Adrenal gland (tissue), 12 donors: Measurements from ENCODE around the gene SLC52A3. TPM values are rescaled to one million over a fixed set of nuclear protein-coding genes. Genes with fewer than 3 reads are reported as not detected.

Experiments
- DNase-seq, 7 donors: peaks; one replicate each; pipeline ENCODE4 v3.0.0-alpha.2; 2019 to 2020
- H3K27ac ChIP-seq, 5 donors: fragments of 200-600 bp; sonication (generic) in 4 of 5; 1 replicate in 3 of 5; 2 replicates in 2 of 5; pipeline versions ENCODE4 v1.5.1 to v1.8.0; 2016 to 2020; ENCODE audit warnings: mild to moderate bottlenecking in 1 of 5
- H3K27me3 ChIP-seq: fragments of 200-600 bp; 2 replicates; pipeline ENCODE4 v1.8.0; 2021
- H3K36me3 ChIP-seq, 2 donors: fragments of 200-600 bp; replicated peaks in 1 of 2; 1 replicate in 1 of 2; 2 replicates in 1 of 2; pipeline versions ENCODE4 v1.5.1 to v1.8.0; 2018 to 2022
- H3K4me1 ChIP-seq, 2 donors: fragments of 200-600 bp; replicated peaks in 1 of 2; 1 replicate in 1 of 2; 2 replicates in 1 of 2; pipeline versions ENCODE4 v1.5.1 to v1.8.0; 2018 to 2021
- H3K4me3 ChIP-seq, 4 donors: fragments of 200-600 bp; sonication (generic) in 3 of 4; one replicate each; pipeline ENCODE4 v1.5.1; 2016 to 2018
- H3K9me3 ChIP-seq, 3 donors: fragments of 200-600 bp; sonication (generic) in 1 of 3; replicated peaks in 1 of 3; 1 replicate in 2 of 3; 2 replicates in 1 of 3; pipeline versions ENCODE4 v1.5.1 to v1.8.0; 2016 to 2021
- POLR2A ChIP-seq, 2 donors: fragments of 450-650 bp; IDR thresholded peaks; one replicate each; pipeline ENCODE4 v1.6.1; 2017; ENCODE audit warnings: antibody characterized with exemption in 2 of 2, mild to moderate bottlenecking in 2 of 2, moderate library complexity in 1 of 2
- WGBS, 4 donors: extraction: QIAGEN DNeasy Blood & Tissue Kit in 2 of 4; methylation state at CpG; one replicate each; pipeline versions ENCODE4 v1.1.5 to v1.1.7; 2013 to 2017; 5-methylcytosine and 5-hydroxymethylcytosine counted together
- intact Hi-C, 2 donors: fragments of 100-400 bp; cut with DNase I; formaldehyde crosslinking; loops; one replicate each; pipeline versions ENCODE4 v1.14.1 to v1.15.0; 2022 to 2023
- polyA plus RNA-seq, 3 donors: library from polyadenylated mRNA; stranded (reverse); fragments of 200-250 nt in 2 of 3; fragments of 350-450 nt in 1 of 3; fragmentation: Illumina TruSeq in 1 of 3; extraction: RNeasy Lipid Tissue Mini Kit (QIAGEN cat#74804) in 1 of 3; gene quantifications; one replicate each; pipeline ENCODE4 v1.2.3, GENCODE V29; 2013 to 2014
- total RNA-seq, 9 donors: library from RNA; depleted of rRNA in 4 of 9; stranded (reverse); fragments of >200 nt in 4 of 9; fragments of 120-200 nt in 1 of 9; fragmentation: NEBNext Ultra II Directional in 1 of 9; extraction: Animal tissue kit (Norgen Biotek cat#: 25700) in 1 of 9; gene quantifications; one replicate each; pipeline versions ENCODE4 v1.1.0 to v1.2.4, GENCODE V29; 2013 to 2023
- TF ChIP-seq, protein P1 (sequence below), 6 experiments: fragments of 450-650 bp in 4 of 6; fragments of 200-600 bp in 2 of 6; sonication (generic) in 1 of 6; IDR thresholded peaks; 1 replicate in 5 of 6; 2 replicates in 1 of 6; pipeline versions ENCODE4 v1.5.1 to v1.8.0; 2016 to 2021; ENCODE audit warnings: antibody characterized with exemption in 6 of 6, mild to moderate bottlenecking in 2 of 6, moderate library complexity in 1 of 6
- donor health status: healthy with polysubstance abuse.
- donor health status: Bipolar disorder and iron deficiency.
- donor health status: DM: yes; HTN: yes; CAD: no.
- donor health status: DM: no; HTN: no; CAD: no.
- donor health status: DM: no; HTN: no; CAD: no.
- donor health status: DM: yes; HTN: yes; CAD: no.

Gene SLC52A3
- total and polyA plus RNA-seq, 12 donors = 0.05 to 1.2 (median 0.25) TPM; not detected in 1

- intact Hi-C loops = no loop called here
- Histone ChIP-seq H3K9me3 (no peaks in the 10 kb centered on the region), H3K36me3 (no peaks in the 10 kb centered on the region), H3K27me3 (peaks cover 3% of the 10 kb centered on the region), H3K4me1 (no peaks in the 10 kb centered on the region), H3K27ac (no peak overlapping the region), H3K4me3 (no peak overlapping the region)
- DNase-seq = peak in 1 of 7 donors; percentile 24
- 68 to 91% (median 75%) methylated on average over 8 to 9 of the region's 9 CpGs for WGBS, 4 donors
- TF ChIP-seq, protein P1, sequence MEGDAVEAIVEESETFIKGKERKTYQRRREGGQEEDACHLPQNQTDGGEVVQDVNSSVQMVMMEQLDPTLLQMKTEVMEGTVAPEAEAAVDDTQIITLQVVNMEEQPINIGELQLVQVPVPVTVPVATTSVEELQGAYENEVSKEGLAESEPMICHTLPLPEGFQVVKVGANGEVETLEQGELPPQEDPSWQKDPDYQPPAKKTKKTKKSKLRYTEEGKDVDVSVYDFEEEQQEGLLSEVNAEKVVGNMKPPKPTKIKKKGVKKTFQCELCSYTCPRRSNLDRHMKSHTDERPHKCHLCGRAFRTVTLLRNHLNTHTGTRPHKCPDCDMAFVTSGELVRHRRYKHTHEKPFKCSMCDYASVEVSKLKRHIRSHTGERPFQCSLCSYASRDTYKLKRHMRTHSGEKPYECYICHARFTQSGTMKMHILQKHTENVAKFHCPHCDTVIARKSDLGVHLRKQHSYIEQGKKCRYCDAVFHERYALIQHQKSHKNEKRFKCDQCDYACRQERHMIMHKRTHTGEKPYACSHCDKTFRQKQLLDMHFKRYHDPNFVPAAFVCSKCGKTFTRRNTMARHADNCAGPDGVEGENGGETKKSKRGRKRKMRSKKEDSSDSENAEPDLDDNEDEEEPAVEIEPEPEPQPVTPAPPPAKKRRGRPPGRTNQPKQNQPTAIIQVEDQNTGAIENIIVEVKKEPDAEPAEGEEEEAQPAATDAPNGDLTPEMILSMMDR (IDR thresholded peaks at IDR 0.05) = no peak
- no peak for TF ChIP-seq POLR2A (IDR thresholded peaks at IDR 0.05)
These were observed 4.5 kb upstream of the SLC52A3 start for GRCh38 chr20:772806-773205.

DNA sequence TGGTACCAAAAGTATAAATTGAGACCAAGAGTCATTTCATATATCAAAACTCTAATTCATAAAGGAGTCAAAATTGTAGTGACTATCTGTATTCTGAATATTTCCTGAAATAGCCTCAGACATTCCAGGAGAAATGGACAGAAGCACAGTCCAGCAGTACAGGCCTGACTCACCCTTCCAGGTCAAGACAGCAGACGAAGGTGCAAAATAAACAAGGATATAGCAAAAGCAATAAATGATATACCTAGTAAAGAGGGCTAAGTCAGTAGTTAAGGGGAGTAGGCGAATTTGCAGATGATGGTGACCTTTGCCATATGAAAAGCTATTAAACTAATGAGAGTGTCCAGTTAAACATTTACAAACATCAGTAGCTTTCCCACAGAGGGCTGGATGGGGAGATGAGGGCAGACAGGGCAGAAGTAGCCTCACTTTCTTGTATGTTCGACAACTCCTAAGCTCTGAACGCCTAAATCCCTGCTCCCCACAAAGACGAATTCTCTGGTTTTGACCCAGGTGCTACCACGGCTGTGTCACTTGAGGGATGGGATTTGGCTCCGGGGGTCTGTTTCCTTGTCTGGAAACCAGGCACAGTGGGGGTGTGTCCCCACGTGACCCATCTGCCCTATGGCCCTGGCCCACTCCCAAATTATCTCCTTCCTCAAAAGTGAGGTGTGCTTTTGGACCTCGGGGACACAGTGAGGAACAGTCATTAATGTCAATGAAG, 3.6 kb upstream of the SLC52A3 start:
- TF ChIP-seq, protein P1 (IDR thresholded peaks at IDR 0.05) = no peak
- TF ChIP-seq POLR2A (IDR thresholded peaks at IDR 0.05) = no peak
- H3K4me1 ChIP-seq = no peaks in the 10 kb centered on the region
- H3K27ac ChIP-seq = no peak overlapping the region
- peaks cover 3% of the 10 kb centered on the region for H3K27me3 ChIP-seq
- WGBS, 4 donors = 66 to 79% (median 70%) methylated on average over 9 of the region's 9 CpGs
- H3K4me3 ChIP-seq = no peak overlapping the region
- intact Hi-C loops = no loop called here
- peak in 1 of 7 donors; percentile 34 for DNase-seq
- no peaks in the 10 kb centered on the region for H3K9me3 ChIP-seq
- H3K36me3 ChIP-seq = no peaks in the 10 kb centered on the region

GRCh38 chr20:770691-771090, 2.4 kb upstream of the SLC52A3 start:
- peaks cover 3% of the 10 kb centered on the region for H3K27me3 ChIP-seq
- no peaks in the 10 kb centered on the region for H3K36me3 ChIP-seq
- no peak overlapping the region for H3K27ac ChIP-seq
- H3K9me3 ChIP-seq = no peaks in the 10 kb centered on the region
- TF ChIP-seq POLR2A (IDR thresholded peaks at IDR 0.05) = no peak
- TF ChIP-seq, protein P1 (IDR thresholded peaks at IDR 0.05) = no peak
- peak in 1 of 7 donors; percentile 3 for DNase-seq
- H3K4me1 ChIP-seq = no peaks in the 10 kb centered on the region
- 88 to 95% (median 89%) methylated on average over 2 of the region's 2 CpGs for WGBS, 4 donors
- H3K4me3 ChIP-seq = no peak overlapping the region
- intact Hi-C loops = no loop called here

GRCh38 chr20:766906-767305, 1.4 kb downstream of the SLC52A3 start:
- DNase-seq = peak in 1 of 7 donors; percentile 3
- no peaks in the 10 kb centered on the region for H3K9me3 ChIP-seq
- no peak for TF ChIP-seq POLR2A (IDR thresholded peaks at IDR 0.05)
- TF ChIP-seq, protein P1 (IDR thresholded peaks at IDR 0.05) = no peak
- H3K36me3 ChIP-seq = no peaks in the 10 kb centered on the region
- H3K4me3 ChIP-seq = no peak overlapping the region
- H3K27me3 ChIP-seq = peaks cover 3% of the 10 kb centered on the region
- intact Hi-C loops = no loop called here
- WGBS, 4 donors = 19 to 50% (median 32%) methylated on average over 1 of the region's 1 CpG
- no peak overlapping the region for H3K27ac ChIP-seq
- no peaks in the 10 kb centered on the region for H3K4me1 ChIP-seq
